GM23248 (cell line): ENCODE measurements around the gene ENDOV. TPM values are rescaled to one million over a fixed set of nuclear protein-coding genes. Genes with fewer than 3 reads are reported as not detected.

Source experiments
- DNase-seq: peaks from one replicate; pipeline ENCODE4 v3.0.0-alpha.2; 2015
- H2AFZ ChIP-seq: fragments of 200-600 bp; sonication (generic); 2 replicates; pipeline ENCODE4 v1.6.1; 2016; ENCODE audit warnings: antibody characterized with exemption
- H3F3A ChIP-seq: fragments of 200-600 bp; sonication (generic); 2 replicates; pipeline ENCODE4 v1.6.1; 2016; ENCODE audit warnings: mild to moderate bottlenecking, antibody characterized with exemption, mixed run types; ENCODE audit not compliant: insufficient read depth
- H3K27ac ChIP-seq: fragments of 200-600 bp; sonication (generic); 2 replicates; pipeline ENCODE4 v1.5.1; 2016; ENCODE audit warnings: mild to moderate bottlenecking
- H3K27me3 ChIP-seq: fragments of 200-600 bp; sonication (generic); replicated peaks from 2 replicates; pipeline ENCODE4 v1.6.1; 2016; ENCODE audit warnings: mild to moderate bottlenecking; ENCODE audit not compliant: insufficient read depth
- H3K36me3 ChIP-seq: fragments of 200-600 bp; sonication (generic); 2 replicates; pipeline ENCODE4 v1.6.1; 2016; ENCODE audit warnings: low read depth, mild to moderate bottlenecking
- H3K4me1 ChIP-seq: fragments of 200-600 bp; sonication (generic); 2 replicates; pipeline ENCODE4 v1.6.1; 2016; ENCODE audit warnings: mild to moderate bottlenecking; ENCODE audit not compliant: insufficient read depth
- H3K4me2 ChIP-seq: fragments of 200-600 bp; sonication (generic); one replicate; pipeline ENCODE4 v1.6.1; 2016; ENCODE audit warnings: mild to moderate bottlenecking; ENCODE audit not compliant: unreplicated experiment
- H3K4me3 ChIP-seq: fragments of 200-600 bp; sonication (generic); 2 replicates; pipeline ENCODE4 v1.5.1; 2016; ENCODE audit warnings: mild to moderate bottlenecking
- H3K79me2 ChIP-seq: fragments of 200-600 bp; sonication (generic); 2 replicates; pipeline ENCODE4 v1.6.1; 2016; ENCODE audit warnings: mild to moderate bottlenecking; ENCODE audit not compliant: insufficient read depth
- H3K9ac ChIP-seq: fragments of 200-600 bp; sonication (generic); 2 replicates; pipeline ENCODE4 v1.6.1; 2016; ENCODE audit warnings: mild to moderate bottlenecking
- H3K9me2 ChIP-seq: fragments of 200-600 bp; sonication (generic); 2 replicates; pipeline ENCODE4 v1.6.1; 2016; ENCODE audit warnings: mixed run types, mild to moderate bottlenecking, moderate library complexity; ENCODE audit not compliant: insufficient read depth
- H3K9me3 ChIP-seq: fragments of 200-600 bp; sonication (generic); one replicate; pipeline ENCODE4 v1.6.1; 2017; ENCODE audit warnings: low read depth
- H4K20me1 ChIP-seq: fragments of 200-600 bp; sonication (generic); 2 replicates; pipeline ENCODE4 v1.6.0; 2016; ENCODE audit not compliant: insufficient read depth
- EZH2 ChIP-seq: fragments of 200-600 bp; sonication (generic); IDR thresholded peaks from 2 replicates; pipeline ENCODE4 v1.6.1; 2018; ENCODE audit warnings: antibody characterized with exemption, mild to moderate bottlenecking; ENCODE audit not compliant: insufficient read depth, poor library complexity, severe bottlenecking
- EZH2phosphoT487 ChIP-seq: fragments of 200-600 bp; sonication (generic); IDR thresholded peaks from 2 replicates; pipeline ENCODE4 v1.6.1; 2018; ENCODE audit warnings: antibody characterized with exemption, moderate library complexity, mild to moderate bottlenecking, low read depth; ENCODE audit not compliant: insufficient read depth
- WGBS, 2 experiments: methylation state at CpG; one replicate each; pipeline ENCODE4 v1.1.6; 2015 to 2017; ENCODE audit warnings: low lambda C conversion rate in 2 of 2, low coverage in 1 of 2; ENCODE audit errors: missing lambda C conversion rate in 2 of 2; 5-methylcytosine and 5-hydroxymethylcytosine counted together
- in situ Hi-C: fragments of 300-500 bp; cut with MboI; formaldehyde crosslinking; loops from 2 replicates; pipeline ENCODE4 v1.15.0; 2020
- polyA plus RNA-seq: library from polyadenylated mRNA; unstranded; fragments of >200 nt; fragmentation: Nextera tagmentation; extraction: Ambion mirVana; gene quantifications from 2 replicates; pipeline ENCODE4 v1.2.1, GENCODE V29; 2016
- total RNA-seq: library from RNA; depleted of rRNA; stranded (reverse); fragments of >200 nt; shearing (Covaris generic); gene quantifications from 2 replicates; pipeline ENCODE4 v1.2.3, GENCODE V29; 2014

The ENDOV gene
- total and polyA plus RNA-seq, 2 experiments from 2014 or later: 25.1 to 25.7 TPM

DNA sequence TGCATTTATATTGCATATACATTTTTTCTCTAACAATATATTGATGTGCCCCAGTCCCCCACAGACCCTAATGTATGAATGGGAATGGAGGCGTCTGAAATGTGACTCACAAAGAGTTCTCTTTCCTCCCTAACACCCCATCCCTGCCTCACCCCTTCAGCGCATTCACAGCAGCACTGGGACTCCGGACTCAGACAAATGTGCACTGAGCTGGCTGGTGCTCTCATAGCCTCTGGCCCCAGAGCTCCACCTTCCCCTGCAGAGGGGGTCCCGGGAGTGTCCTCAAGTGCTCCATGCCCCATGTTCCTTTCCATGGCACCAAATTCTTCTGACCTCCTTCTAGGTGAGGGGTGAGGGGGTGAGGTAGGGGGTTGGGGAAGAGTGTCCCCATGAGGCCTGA is 40.8 kb downstream of the ENDOV start:
- Histone ChIP-seq H3K27me3 (no peaks in the 10 kb centered on the region), H3K9me3 (no peaks in the 10 kb centered on the region), H3K27ac (peak overlapping the region; percentile 95), H3F3A (peaks cover 16% of the 10 kb centered on the region), H3K9me2 (no peaks in the 10 kb centered on the region), H3K4me1 (peaks cover 22% of the 10 kb centered on the region), H3K79me2 (no peaks in the 10 kb centered on the region), H3K9ac (peak overlapping the region; percentile 96), H3K4me2 (peak overlapping the region; percentile 87), H2AFZ (peak overlapping the region; percentile 88), H3K4me3 (peak overlapping the region; percentile 92), H3K36me3 (no peaks in the 10 kb centered on the region), H4K20me1 (no peaks in the 10 kb centered on the region)
- in situ Hi-C loops: no loop called here
- WGBS, 2 experiments: 30 to 31% methylated on average over 4 of the region's 4 CpGs
- TF ChIP-seq EZH2: no peak
- TF ChIP-seq EZH2phosphoT487: no peak
- peak; percentile 59 for DNase-seq

- no peaks in the 10 kb centered on the region for H3K36me3 ChIP-seq
- H3K4me1 ChIP-seq: peaks cover 22% of the 10 kb centered on the region
- 0 out of 2 replicates have a peak overlapping the region, but pooled peaks have one; percentile 2 for H3K9ac ChIP-seq
- no peak overlapping the region for H3K27ac ChIP-seq
- H2AFZ ChIP-seq: peak overlapping the region; percentile 67
- peak overlapping the region; percentile 63 for H3K4me2 ChIP-seq
- H3K9me2 ChIP-seq: no peaks in the 10 kb centered on the region
- WGBS, 2 experiments: 12 to 13% methylated on average over 18 to 20 of the region's 21 CpGs
- peak overlapping the region; percentile 36; the same call in 1 of the 2 replicates for H3K4me3 ChIP-seq
- peaks cover 16% of the 10 kb centered on the region for H3F3A ChIP-seq
- peak; percentile 61 for DNase-seq
- H3K9me3 ChIP-seq: no peaks in the 10 kb centered on the region
- no peak for TF ChIP-seq EZH2
- TF ChIP-seq EZH2phosphoT487: no peak
- no peaks in the 10 kb centered on the region for H4K20me1 ChIP-seq
- H3K27me3 ChIP-seq: no peaks in the 10 kb centered on the region
- in situ Hi-C loops: no loop called here
- no peaks in the 10 kb centered on the region for H3K79me2 ChIP-seq
Observed at GRCh38 chr17:80456465-80457235, 41.7 kb downstream of the ENDOV start.

DNA sequence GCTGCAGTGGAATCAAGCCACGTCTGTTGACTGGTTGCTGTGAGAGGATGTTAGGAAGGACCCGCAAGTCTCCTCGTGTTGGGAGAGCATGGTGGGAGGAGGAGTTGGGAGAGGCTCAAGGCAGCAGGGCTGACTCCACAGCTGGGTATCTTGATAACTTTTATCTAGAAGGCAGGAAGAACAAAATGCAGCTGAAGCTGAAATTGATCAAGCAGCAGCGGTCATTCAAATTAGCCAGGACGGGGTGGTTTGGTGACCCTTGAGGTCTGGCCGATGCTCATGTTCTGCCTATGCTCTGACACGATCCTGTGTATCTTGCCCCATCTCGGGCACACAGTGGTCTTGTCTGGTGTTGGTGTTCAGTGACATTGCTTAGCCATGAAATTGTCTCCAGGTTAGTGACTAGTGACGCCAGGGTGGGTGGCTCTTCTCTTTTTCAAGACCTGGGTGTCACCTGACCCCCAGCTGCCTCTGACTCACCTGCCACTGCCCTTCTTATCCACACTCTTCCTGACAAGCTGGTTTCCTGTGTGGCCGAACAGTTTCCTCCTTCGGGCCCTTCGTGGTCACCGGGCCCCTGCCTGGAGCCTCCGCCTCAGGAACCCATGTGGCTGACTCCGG is 42.4 kb downstream of the ENDOV start:
- in situ Hi-C loops: no loop called here
- H4K20me1 ChIP-seq: no peaks in the 10 kb centered on the region
- H2AFZ ChIP-seq: peak overlapping the region; percentile 67
- H3K9ac ChIP-seq: 0 out of 2 replicates have a peak overlapping the region, but pooled peaks have one; percentile 2
- 73% methylated on average over 15 of the region's 15 CpGs for WGBS, 2 experiments
- no peaks in the 10 kb centered on the region for H3K27me3 ChIP-seq
- H3K9me2 ChIP-seq: no peaks in the 10 kb centered on the region
- no peaks in the 10 kb centered on the region for H3K9me3 ChIP-seq
- no peaks in the 10 kb centered on the region for H3K79me2 ChIP-seq
- peak overlapping the region; percentile 63 for H3K4me2 ChIP-seq
- TF ChIP-seq EZH2 (no peak), EZH2phosphoT487 (no peak)
- H3K4me1 ChIP-seq: peaks cover 22% of the 10 kb centered on the region
- H3K4me3 ChIP-seq: peak overlapping the region; percentile 36; the same call in 1 of the 2 replicates
- no peak overlapping the region for H3K27ac ChIP-seq
- no peak for DNase-seq
- peaks cover 16% of the 10 kb centered on the region for H3F3A ChIP-seq
- H3K36me3 ChIP-seq: no peaks in the 10 kb centered on the region

DNA sequence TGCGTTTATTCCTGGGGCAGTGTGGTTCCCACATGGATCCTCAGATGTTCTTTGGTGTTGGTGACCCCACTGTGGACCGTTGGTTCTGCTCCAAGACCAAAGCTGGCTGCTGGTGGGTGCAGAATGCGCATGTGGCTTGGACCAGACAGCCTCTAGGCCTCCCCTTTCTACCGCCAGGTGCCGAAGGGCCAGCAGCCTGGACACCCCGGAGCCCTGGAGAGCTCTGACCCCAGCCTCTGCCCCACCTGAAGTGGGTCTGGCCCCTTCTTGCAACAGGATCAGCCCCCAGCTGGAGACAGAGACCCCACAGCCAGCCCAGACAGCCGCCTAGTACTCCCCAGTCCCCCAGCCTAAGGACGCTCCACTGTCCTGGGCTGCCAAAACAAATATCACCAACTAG is 43.0 kb downstream of the ENDOV start:
- 84 to 89% methylated on average over 7 to 8 of the region's 8 CpGs for WGBS, 2 experiments
- DNase-seq: no peak
- Histone ChIP-seq H3K9me3 (no peaks in the 10 kb centered on the region), H3F3A (peaks cover 16% of the 10 kb centered on the region), H3K9me2 (no peaks in the 10 kb centered on the region), H3K9ac (no peak overlapping the region), H3K27me3 (no peaks in the 10 kb centered on the region), H3K4me1 (peaks cover 22% of the 10 kb centered on the region), H4K20me1 (no peaks in the 10 kb centered on the region), H3K4me3 (no peak overlapping the region), H3K36me3 (no peaks in the 10 kb centered on the region), H3K4me2 (no peak overlapping the region), H2AFZ (no peak overlapping the region), H3K79me2 (no peaks in the 10 kb centered on the region), H3K27ac (no peak overlapping the region)
- in situ Hi-C loops: no loop called here
- TF ChIP-seq EZH2phosphoT487 (no peak), EZH2 (no peak)
